Small intestine (tissue), 7 donors: ENCODE data around the gene L2HGDH. TPM values are rescaled to one million over a fixed set of nuclear protein-coding genes. Genes with fewer than 3 reads are reported as not detected.

Source experiments
- DNase-seq, 2 donors: peaks; one replicate each; pipeline versions ENCODE4 v3.0.0 to v3.0.0-alpha.2; 2013
- FAIRE-seq: peaks from 2 replicates; lab custom pipeline; 2012; peaks lifted over from hg19 to GRCh38; lab: Jason Lieb, UNC
- H3K27ac ChIP-seq, 3 donors: one replicate each; pipeline ENCODE4 v1.5.1; 2013; ENCODE audit warnings: low read length in 2 of 3, mild to moderate bottlenecking in 2 of 3, control low read depth in 1 of 3, inconsistent platforms in 1 of 3, low read depth in 1 of 3, moderate library complexity in 1 of 3
- H3K27me3 ChIP-seq, 3 donors: one replicate each; pipeline ENCODE4 v1.6.1; 2013; ENCODE audit warnings: low read length in 3 of 3, inconsistent platforms in 1 of 3; ENCODE audit not compliant: control insufficient read depth in 3 of 3, insufficient read depth in 3 of 3
- H3K36me3 ChIP-seq, 3 donors: one replicate each; pipeline ENCODE4 v1.6.1; 2013; ENCODE audit warnings: low read length in 3 of 3, inconsistent platforms in 1 of 3, low read depth in 1 of 3, mild to moderate bottlenecking in 1 of 3, moderate library complexity in 1 of 3; ENCODE audit not compliant: control insufficient read depth in 3 of 3, insufficient read depth in 2 of 3
- H3K4me1 ChIP-seq, 3 donors: one replicate each; pipeline ENCODE4 v1.6.1; 2013; ENCODE audit warnings: low read length in 2 of 3, inconsistent platforms in 1 of 3, low read depth in 1 of 3, mild to moderate bottlenecking in 1 of 3, moderate library complexity in 1 of 3; ENCODE audit not compliant: control insufficient read depth in 3 of 3, insufficient read depth in 2 of 3
- H3K4me3 ChIP-seq, 3 donors: one replicate each; pipeline ENCODE4 v1.5.1; 2013; ENCODE audit warnings: low read length in 3 of 3, control low read depth in 1 of 3, inconsistent platforms in 1 of 3, low read depth in 1 of 3, mild to moderate bottlenecking in 1 of 3, moderate library complexity in 1 of 3
- H3K9me3 ChIP-seq, 2 donors: one replicate each; pipeline ENCODE4 v1.6.1; 2013; ENCODE audit warnings: low read depth in 1 of 2, low read length in 1 of 2; ENCODE audit not compliant: control insufficient read depth in 2 of 2, insufficient read depth in 1 of 2
- WGBS, 3 donors: extraction: QIAGEN DNeasy Blood & Tissue Kit; methylation state at CpG; one replicate each; pipeline ENCODE4 v1.1.7; 2013; 5-methylcytosine and 5-hydroxymethylcytosine counted together
- polyA plus RNA-seq, 4 donors: library from polyadenylated mRNA; stranded (reverse) in 3 of 4; unstranded in 1 of 4; fragments of 200-250 nt in 3 of 4; fragments of 120-200 nt in 1 of 4; gene quantifications; one replicate each; pipeline versions ENCODE4 v1.2.1 to v1.2.3, GENCODE V29; 2013
- donor health status: healthy with polysubstance abuse.
- donor health status: control.
- donor health status: control.
- donor health status: Bipolar disorder and iron deficiency.
- donor health status: healthy.

The L2HGDH gene
- polyA plus RNA-seq, 4 donors, result 1.1 to 8.4 (median 4.8) TPM

GRCh38 chr14:50354527-50354926 lies 42.5 kb upstream of the L2HGDH start:
- FAIRE-seq (no peak), DNase-seq (no peak)
- WGBS, 3 donors, result 43 to 62% (median 57%) methylated on average over 1 of the region's 1 CpG
- Histone ChIP-seq H3K36me3 (peaks cover 0 to 5% (median 5%) of the 10 kb centered on the region in 3 donors), H3K27ac (no peak overlapping the region), H3K9me3 (no peaks in the 10 kb centered on the region), H3K4me3 (no peak overlapping the region), H3K27me3 (no peaks in the 10 kb centered on the region), H3K4me1 (no peaks in the 10 kb centered on the region)

- no peak overlapping the region for H3K4me3 ChIP-seq
- WGBS, 3 donors, result 86 to 91% (median 89%) methylated on average over 4 of the region's 4 CpGs
- peaks cover 0 to 5% (median 4%) of the 10 kb centered on the region in 3 donors for H3K36me3 ChIP-seq
- H3K9me3 ChIP-seq, result no peaks in the 10 kb centered on the region
- FAIRE-seq (no peak), DNase-seq (no peak)
- H3K27ac ChIP-seq, result no peak overlapping the region
- no peaks in the 10 kb centered on the region for H3K27me3 ChIP-seq
- no peaks in the 10 kb centered on the region for H3K4me1 ChIP-seq
These were observed 41.1 kb upstream of the L2HGDH start for GRCh38 chr14:50353126-50353525.

GRCh38 chr14:50352584-50352983 lies 40.6 kb upstream of the L2HGDH start:
- peaks cover 0 to 2% (median 1%) of the 10 kb centered on the region in 3 donors for H3K36me3 ChIP-seq
- no peaks in the 10 kb centered on the region for H3K9me3 ChIP-seq
- whole genome bisulfite sequencing, 3 donors, result 84 to 93% (median 88%) methylated on average over 4 of the region's 4 CpGs
- DNase-seq (no peak), FAIRE-seq (no peak)
- no peaks in the 10 kb centered on the region for H3K4me1 ChIP-seq
- no peak overlapping the region for H3K4me3 ChIP-seq
- H3K27me3 ChIP-seq, result no peaks in the 10 kb centered on the region
- H3K27ac ChIP-seq, result no peak overlapping the region

GRCh38 chr14:50350975-50351374 lies 38.9 kb upstream of the L2HGDH start:
- 76 to 96% (median 91%) methylated on average over 2 of the region's 2 CpGs for WGBS, 3 donors
- FAIRE-seq, result no peak
- H3K4me1 ChIP-seq, result no peaks in the 10 kb centered on the region
- peaks cover 0 to 1% (median 0%) of the 10 kb centered on the region in 3 donors for H3K36me3 ChIP-seq
- no peaks in the 10 kb centered on the region for H3K9me3 ChIP-seq
- no peak for DNase-seq
- no peaks in the 10 kb centered on the region for H3K27me3 ChIP-seq
- H3K4me3 ChIP-seq, result no peak overlapping the region
- H3K27ac ChIP-seq, result no peak overlapping the region

GRCh38 chr14:50348933-50349332 lies 36.9 kb upstream of the L2HGDH start:
- H3K9me3 ChIP-seq, result no peaks in the 10 kb centered on the region
- FAIRE-seq, result no peak

GRCh38 chr14:50347521-50347920 lies 35.5 kb upstream of the L2HGDH start:
- no peak for DNase-seq
- 58 to 95% (median 93%) methylated on average over 1 of the region's 1 CpG for WGBS, 3 donors
- no peaks in the 10 kb centered on the region for H3K9me3 ChIP-seq
- H3K4me3 ChIP-seq, result no peak overlapping the region
- peaks cover 0 to 3% (median 1%) of the 10 kb centered on the region in 3 donors for H3K4me1 ChIP-seq
- H3K36me3 ChIP-seq, result peaks cover 0 to 3% (median 0%) of the 10 kb centered on the region in 3 donors
- H3K27ac ChIP-seq, result no peak overlapping the region
- no peaks in the 10 kb centered on the region for H3K27me3 ChIP-seq
- no peak for FAIRE-seq

More at GRCh38 chr14:50348933-50349332, 36.9 kb upstream of the L2HGDH start:
- Histone ChIP-seq H3K27ac (no peak overlapping the region), H3K4me1 (no peaks in the 10 kb centered on the region), H3K27me3 (no peaks in the 10 kb centered on the region), H3K36me3 (peaks cover 0 to 3% (median 0%) of the 10 kb centered on the region in 3 donors), H3K4me3 (no peak overlapping the region)
- DNase-seq, result no peak

- Histone ChIP-seq H3K27me3 (no peaks in the 10 kb centered on the region), H3K9me3 (no peaks in the 10 kb centered on the region), H3K36me3 (peaks cover 0 to 4% (median 1%) of the 10 kb centered on the region in 3 donors), H3K27ac (no peak overlapping the region), H3K4me3 (no peak overlapping the region), H3K4me1 (peaks cover 0 to 4% (median 2%) of the 10 kb centered on the region in 3 donors)
- 61 to 83% (median 74%) methylated on average over 6 of the region's 6 CpGs for WGBS, 3 donors
- DNase-seq, result no peak
- FAIRE-seq, result no peak
These were observed 33.9 kb upstream of the L2HGDH start for GRCh38 chr14:50345846-50346422.

- no peak overlapping the region for H3K4me3 ChIP-seq
- FAIRE-seq (no peak), DNase-seq (no peak)
- H3K27me3 ChIP-seq, result no peaks in the 10 kb centered on the region
- H3K4me1 ChIP-seq, result peaks cover 2 to 4% (median 4%) of the 10 kb centered on the region in 3 donors
- no peaks in the 10 kb centered on the region for H3K9me3 ChIP-seq
- H3K36me3 ChIP-seq, result peaks cover 0 to 5% (median 2%) of the 10 kb centered on the region in 3 donors
- 62 to 79% (median 77%) methylated on average over 4 of the region's 4 CpGs for WGBS, 3 donors
- H3K27ac ChIP-seq, result no peak overlapping the region
These were observed 33.0 kb upstream of the L2HGDH start for GRCh38 chr14:50344876-50345563.
